ENCODE measurements around the gene KRTAP11-1. TPM values are rescaled to one million over a fixed set of nuclear protein-coding genes. Genes with fewer than 3 reads are reported as not detected.

The KRTAP11-1 gene
- total and polyA plus RNA-seq, 5 experiments from 2014 or later = not detected

DNA sequence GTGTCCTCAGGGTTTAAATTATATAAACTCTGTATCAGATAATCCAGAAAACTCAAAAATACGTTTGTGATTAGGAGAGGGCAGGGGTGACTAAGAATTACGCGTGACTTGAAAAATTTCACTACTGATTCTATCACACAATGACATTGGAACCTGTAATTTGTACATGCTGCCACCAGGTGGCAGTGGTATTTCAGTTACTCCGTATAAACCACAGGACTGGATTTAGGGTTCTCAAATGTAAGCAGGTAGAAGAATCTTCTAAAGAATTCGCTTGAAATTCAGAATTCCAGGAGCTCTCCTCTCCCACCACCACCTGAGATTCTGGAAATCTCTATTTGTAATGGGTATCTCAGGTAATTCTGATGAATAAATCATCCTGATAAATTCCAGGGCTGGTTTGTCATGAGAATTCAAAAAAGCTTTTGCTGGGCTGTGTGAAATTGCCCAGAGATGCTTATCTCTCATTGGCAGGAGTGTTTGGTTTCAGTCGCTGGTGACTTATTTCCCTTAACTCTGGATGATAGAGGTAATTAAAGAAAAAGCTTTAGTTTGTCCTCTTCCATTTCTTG is 50.1 kb downstream of the KRTAP11-1 start:
- Mint-ChIP-seq H3K27ac (no peak overlapping the region), H3K9me3 (peaks cover 0 to 4% (median 1%) of the 10 kb centered on the region in 9 donors), H3K4me1 (no peaks in the 10 kb centered on the region), H3K36me3 (no peaks in the 10 kb centered on the region), H3K4me3 (no peak overlapping the region), H3K27me3 (peaks cover 4 to 20% (median 12%) of the 10 kb centered on the region in 5 donors)
- ATAC-seq = no peak
- DNase-seq = peak in 9 of 10 donors; percentile 3 to 65 (median 25)
- POLR2A ChIA-PET = no interaction called here

Other genes starting within 250 kb of the KRTAP11-1 start
- not detected for gene KRTAP20-2, start 246.4 kb downstream of the KRTAP11-1 start, total RNA-seq
- gene KRTAP20-2, start 246.4 kb downstream of the KRTAP11-1 start, polyA plus RNA-seq = not detected
- not detected for gene KRTAP20-3, start 238.7 kb downstream of the KRTAP11-1 start, total RNA-seq
- not detected for gene KRTAP20-3, start 238.7 kb downstream of the KRTAP11-1 start, polyA plus RNA-seq
- not detected for gene KRTAP21-3, start 162.8 kb downstream of the KRTAP11-1 start, total RNA-seq
- gene KRTAP21-3, start 162.8 kb downstream of the KRTAP11-1 start, polyA plus RNA-seq = not detected
- not detected for gene KRTAP21-2, start 134.3 kb downstream of the KRTAP11-1 start, total RNA-seq
- not detected for gene KRTAP21-2, start 134.3 kb downstream of the KRTAP11-1 start, polyA plus RNA-seq
- gene KRTAP21-1, start 126.2 kb downstream of the KRTAP11-1 start, total RNA-seq = not detected
- not detected for gene KRTAP21-1, start 126.2 kb downstream of the KRTAP11-1 start, polyA plus RNA-seq
- not detected for gene KRTAP8-1, start 68.3 kb downstream of the KRTAP11-1 start, total RNA-seq
- not detected for gene KRTAP8-1, start 68.3 kb downstream of the KRTAP11-1 start, polyA plus RNA-seq
- gene KRTAP7-1, start 51.8 kb downstream of the KRTAP11-1 start, total RNA-seq = not detected
- gene KRTAP7-1, start 51.8 kb downstream of the KRTAP11-1 start, polyA plus RNA-seq = not detected
- gene KRTAP19-8, start 156.9 kb upstream of the KRTAP11-1 start, total RNA-seq = not detected
- not detected for gene KRTAP19-8, start 156.9 kb upstream of the KRTAP11-1 start, polyA plus RNA-seq